ENCODE measurements around the gene MYH9. TPM values are rescaled to one million over a fixed set of nuclear protein-coding genes. Genes with fewer than 3 reads are reported as not detected.
A peak's percentile ranks its signal among the peaks of the same experiment; 100 is the strongest.

MYH9 gene
- total RNA-seq, 2 experiments from 2014 or later: 112 to 223 TPM

- H3K79me2 ChIP-seq (ENCODE audit: insufficient read depth, low read depth, low read length): peaks cover 99% of the 10 kb centered on the region
- H3K4me1 ChIP-seq (ENCODE audit: insufficient read depth, low read length, poor library complexity, severe bottlenecking): peaks cover 51% of the 10 kb centered on the region
- intact Hi-C loops (cut with micrococcal nuclease; ENCODE audit: unreplicated experiment): no loop called here
- H3K4me2 ChIP-seq (ENCODE audit: low read length): peak overlapping the region; percentile 31; the same call in 1 of the 2 replicates
- H3K36me3 ChIP-seq (ENCODE audit: insufficient read depth, low read length): peaks cover 52% of the 10 kb centered on the region
- ChIA-PET CTCF (ENCODE audit: unreplicated experiment) (no interaction called here), POLR2A (no interaction called here)
- DNase-seq (ENCODE audit: low spot score): peak; percentile 52
- H2AFZ ChIP-seq (ENCODE audit: low read length): no peak overlapping the region
- no TSS peak for BruUV-seq (replicated peaks)
- no peaks in the 10 kb centered on the region for H3K9me2 ChIP-seq (ENCODE audit: insufficient read depth, low read length)
- TF ChIP-seq, protein P1, sequence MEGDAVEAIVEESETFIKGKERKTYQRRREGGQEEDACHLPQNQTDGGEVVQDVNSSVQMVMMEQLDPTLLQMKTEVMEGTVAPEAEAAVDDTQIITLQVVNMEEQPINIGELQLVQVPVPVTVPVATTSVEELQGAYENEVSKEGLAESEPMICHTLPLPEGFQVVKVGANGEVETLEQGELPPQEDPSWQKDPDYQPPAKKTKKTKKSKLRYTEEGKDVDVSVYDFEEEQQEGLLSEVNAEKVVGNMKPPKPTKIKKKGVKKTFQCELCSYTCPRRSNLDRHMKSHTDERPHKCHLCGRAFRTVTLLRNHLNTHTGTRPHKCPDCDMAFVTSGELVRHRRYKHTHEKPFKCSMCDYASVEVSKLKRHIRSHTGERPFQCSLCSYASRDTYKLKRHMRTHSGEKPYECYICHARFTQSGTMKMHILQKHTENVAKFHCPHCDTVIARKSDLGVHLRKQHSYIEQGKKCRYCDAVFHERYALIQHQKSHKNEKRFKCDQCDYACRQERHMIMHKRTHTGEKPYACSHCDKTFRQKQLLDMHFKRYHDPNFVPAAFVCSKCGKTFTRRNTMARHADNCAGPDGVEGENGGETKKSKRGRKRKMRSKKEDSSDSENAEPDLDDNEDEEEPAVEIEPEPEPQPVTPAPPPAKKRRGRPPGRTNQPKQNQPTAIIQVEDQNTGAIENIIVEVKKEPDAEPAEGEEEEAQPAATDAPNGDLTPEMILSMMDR (conservative IDR thresholded peaks at IDR 0.05; ENCODE audit: low read length): no peak
- no peak for TF ChIP-seq EZH2phosphoT487 (IDR thresholded peaks at IDR 0.05; ENCODE audit: borderline replicate concordance, low read depth, low read length)
- H3K4me3 ChIP-seq (ENCODE audit: low read depth, low read length, poor library complexity, severe bottlenecking): no peak overlapping the region
- H3K27ac ChIP-seq (ENCODE audit: low read depth, low read length, poor library complexity, severe bottlenecking): no peak overlapping the region
- peaks cover 12% of the 10 kb centered on the region for H4K20me1 ChIP-seq (ENCODE audit: insufficient read depth, low read length)
- no peaks in the 10 kb centered on the region for H3K9me3 ChIP-seq (ENCODE audit: low read length)
Observed at GRCh38 chr22:36369922-36370791, 17.6 kb downstream of the MYH9 start.

DNA sequence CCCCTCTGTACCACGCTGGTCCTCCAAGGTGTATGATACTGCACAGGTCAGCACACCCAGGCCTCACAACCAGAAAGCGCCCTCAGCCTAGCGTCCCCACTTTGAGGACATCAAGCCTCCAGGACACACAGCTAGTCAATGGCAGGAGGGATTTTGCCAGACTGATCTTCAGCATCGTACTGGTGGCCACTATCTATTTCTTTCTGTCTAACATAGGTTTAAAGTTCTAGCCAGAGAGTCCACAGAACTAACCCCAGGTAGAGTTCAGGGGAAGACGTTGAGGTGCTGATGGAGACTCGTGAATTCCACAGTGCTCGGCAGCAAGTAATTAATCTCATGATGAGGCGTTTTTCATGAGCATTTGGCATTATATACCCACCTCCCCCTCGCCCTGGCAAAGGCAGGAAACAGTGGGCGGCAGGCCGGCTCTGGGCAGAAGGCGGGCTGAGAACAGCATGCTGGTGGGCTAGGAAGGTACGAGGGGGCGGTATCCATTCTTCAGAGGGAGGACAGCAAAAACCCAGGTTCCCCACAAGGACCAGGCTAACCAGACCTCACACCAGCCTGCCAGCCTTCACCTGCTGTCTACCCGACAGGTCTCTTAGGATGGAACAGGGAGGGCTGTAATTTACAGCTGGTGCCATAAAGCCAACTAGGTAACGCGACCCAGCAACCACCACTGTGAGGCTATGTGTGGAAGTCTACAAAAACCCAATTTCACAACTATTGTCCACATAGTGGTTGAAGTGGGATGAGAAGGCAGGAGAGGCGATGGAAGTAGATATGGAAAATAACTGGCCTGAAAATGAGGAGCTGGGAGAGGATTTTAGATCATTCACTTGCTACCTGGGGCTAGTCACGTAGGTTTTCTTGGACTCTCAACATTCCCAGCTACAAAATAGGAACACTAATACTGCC is 18.5 kb downstream of the MYH9 start:
- no peaks in the 10 kb centered on the region for H3K9me3 ChIP-seq (ENCODE audit: low read length)
- peaks cover 47% of the 10 kb centered on the region for H3K36me3 ChIP-seq (ENCODE audit: insufficient read depth, low read length)
- no peaks in the 10 kb centered on the region for H3K9me2 ChIP-seq (ENCODE audit: insufficient read depth, low read length)
- H3K27ac ChIP-seq (ENCODE audit: low read depth, low read length, poor library complexity, severe bottlenecking): no peak overlapping the region
- DNase-seq (ENCODE audit: low spot score): no peak
- ChIA-PET CTCF (ENCODE audit: unreplicated experiment) (no interaction called here), POLR2A (no interaction called here)
- no peak overlapping the region for H2AFZ ChIP-seq (ENCODE audit: low read length)
- peaks cover 99% of the 10 kb centered on the region for H3K79me2 ChIP-seq (ENCODE audit: insufficient read depth, low read depth, low read length)
- H3K4me2 ChIP-seq (ENCODE audit: low read length): peak overlapping the region; percentile 31; the same call in 1 of the 2 replicates
- no TSS peak for BruUV-seq (replicated peaks)
- no peak overlapping the region for H3K4me3 ChIP-seq (ENCODE audit: low read depth, low read length, poor library complexity, severe bottlenecking)
- TF ChIP-seq EZH2phosphoT487 (IDR thresholded peaks at IDR 0.05; ENCODE audit: borderline replicate concordance, low read depth, low read length): no peak
- TF ChIP-seq, protein P1 (conservative IDR thresholded peaks at IDR 0.05; ENCODE audit: low read length): no peak
- H3K4me1 ChIP-seq (ENCODE audit: insufficient read depth, low read length, poor library complexity, severe bottlenecking): peaks cover 51% of the 10 kb centered on the region
- intact Hi-C loops (cut with micrococcal nuclease; ENCODE audit: unreplicated experiment): no loop called here
- H4K20me1 ChIP-seq (ENCODE audit: insufficient read depth, low read length): peaks cover 12% of the 10 kb centered on the region
